ENCODE results near the gene CGNL1.

DNA sequence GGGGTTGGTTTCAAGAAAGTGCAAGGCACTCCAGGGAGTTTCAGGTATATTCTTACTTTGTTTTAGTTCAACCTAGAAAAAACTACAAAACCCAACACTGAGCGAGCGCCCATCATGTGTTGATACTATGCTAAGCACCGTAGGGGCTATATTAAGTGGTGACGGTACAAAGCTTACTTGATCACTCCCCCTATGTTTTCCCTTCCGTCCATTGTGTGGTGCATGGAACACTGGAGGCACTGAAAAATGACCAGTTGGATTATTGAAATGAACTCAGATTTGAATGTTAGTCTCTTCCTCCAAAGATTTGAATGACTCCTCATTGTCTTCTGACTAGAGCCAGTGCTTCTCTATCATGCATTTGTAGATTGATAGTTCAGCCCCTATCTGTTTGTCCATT, 222.0 kb downstream of the CGNL1 start:
- TF ChIP-seq, protein P1, sequence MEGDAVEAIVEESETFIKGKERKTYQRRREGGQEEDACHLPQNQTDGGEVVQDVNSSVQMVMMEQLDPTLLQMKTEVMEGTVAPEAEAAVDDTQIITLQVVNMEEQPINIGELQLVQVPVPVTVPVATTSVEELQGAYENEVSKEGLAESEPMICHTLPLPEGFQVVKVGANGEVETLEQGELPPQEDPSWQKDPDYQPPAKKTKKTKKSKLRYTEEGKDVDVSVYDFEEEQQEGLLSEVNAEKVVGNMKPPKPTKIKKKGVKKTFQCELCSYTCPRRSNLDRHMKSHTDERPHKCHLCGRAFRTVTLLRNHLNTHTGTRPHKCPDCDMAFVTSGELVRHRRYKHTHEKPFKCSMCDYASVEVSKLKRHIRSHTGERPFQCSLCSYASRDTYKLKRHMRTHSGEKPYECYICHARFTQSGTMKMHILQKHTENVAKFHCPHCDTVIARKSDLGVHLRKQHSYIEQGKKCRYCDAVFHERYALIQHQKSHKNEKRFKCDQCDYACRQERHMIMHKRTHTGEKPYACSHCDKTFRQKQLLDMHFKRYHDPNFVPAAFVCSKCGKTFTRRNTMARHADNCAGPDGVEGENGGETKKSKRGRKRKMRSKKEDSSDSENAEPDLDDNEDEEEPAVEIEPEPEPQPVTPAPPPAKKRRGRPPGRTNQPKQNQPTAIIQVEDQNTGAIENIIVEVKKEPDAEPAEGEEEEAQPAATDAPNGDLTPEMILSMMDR (IDR thresholded peaks at IDR 0.05; ENCODE audit: low read depth, low read length): no peak
- no peak for TF ChIP-seq EZH2phosphoT487 (IDR thresholded peaks at IDR 0.05; ENCODE audit: low read depth)

All from OCI-LY3 (cell line).